ENCODE results near the gene ZBTB37. TPM values are rescaled to one million over a fixed set of nuclear protein-coding genes. Genes with fewer than 3 reads are reported as not detected.

ZBTB37 gene
- total RNA-seq, result 10 to 100 TPM in 1 of 2 experiments, 1 to 10 TPM in 1; 9.5 to 13.3 TPM

- ATAC-seq (peak; percentile 71), DNase-seq (peak; percentile 97)
- CTCF ChIA-PET, result interaction anchor here (1.0 to 1.7 kb wide), 6 partner anchors 44 to 437 kb away, joined by 3 to 7 read pairs (median 4); partner anchors contain the start of gene DARS2
- Mint-ChIP-seq H3K27me3 (no peaks in the 10 kb centered on the region), H3K36me3 (peaks cover 59% of the 10 kb centered on the region), H3K4me1 (peaks cover 68% of the 10 kb centered on the region), H3K27ac (peak within 1 kb of the TSS; percentile 95), H3K4me3 (peak within 1 kb of the TSS; percentile 89), H3K9me3 (ENCODE audit: low read depth) (no peaks in the 10 kb centered on the region)
Measured at GRCh38 chr1:173868266-173869020, at the start of gene ZBTB37. Gene ZBTB37 (plus strand): TSS chr1:173868380. CDS start chr1:173870226, 1,846 bp downstream.

- CTCF ChIA-PET, result interaction anchor here (0.6 to 1.9 kb wide), 2 partner anchors 10 to 27 kb away, joined by 3 to 4 read pairs; no protein-coding TSS in a partner anchor
- H3K27ac Mint-ChIP-seq, result no peak overlapping the region
- H3K4me1 Mint-ChIP-seq, result peaks cover 56% of the 10 kb centered on the region
- ATAC-seq (no peak), DNase-seq (no peak)
- no peak overlapping the region for H3K4me3 Mint-ChIP-seq
- no peaks in the 10 kb centered on the region for H3K9me3 Mint-ChIP-seq (ENCODE audit: low read depth)
- no peaks in the 10 kb centered on the region for H3K27me3 Mint-ChIP-seq
- peaks cover 76% of the 10 kb centered on the region for H3K36me3 Mint-ChIP-seq
Measured at GRCh38 chr1:173818459-173818858, 49.7 kb upstream of the ZBTB37 start.

GRCh38 chr1:173821680-173822079 lies 46.5 kb upstream of the ZBTB37 start:
- no peak for ATAC-seq
- no peak for DNase-seq
- CTCF ChIA-PET, result interaction anchor here (1.6 kb wide), 1 partner anchor 28 kb away, joined by 5 read pairs; no protein-coding TSS in a partner anchor
- Mint-ChIP-seq H3K27me3 (no peaks in the 10 kb centered on the region), H3K4me1 (peaks cover 50% of the 10 kb centered on the region), H3K36me3 (peaks cover 51% of the 10 kb centered on the region), H3K27ac (no peak overlapping the region), H3K4me3 (no peak overlapping the region), H3K9me3 (ENCODE audit: low read depth) (no peaks in the 10 kb centered on the region)

GRCh38 chr1:173823781-173824314 lies 44.3 kb upstream of the ZBTB37 start:
- CTCF ChIA-PET, result interaction anchor here (0.7 to 3.4 kb wide), 15 partner anchors 28 to 439 kb away, joined by 3 to 35 read pairs (median 3); partner anchors contain the start of genes GAS5, KLHL20 and PRDX6
- no peaks in the 10 kb centered on the region for H3K9me3 Mint-ChIP-seq (ENCODE audit: low read depth)
- H3K27ac Mint-ChIP-seq, result peak overlapping the region; percentile 98
- H3K4me3 Mint-ChIP-seq, result peak overlapping the region; percentile 98
- peaks cover 41% of the 10 kb centered on the region for H3K36me3 Mint-ChIP-seq
- H3K4me1 Mint-ChIP-seq, result peaks cover 60% of the 10 kb centered on the region
- H3K27me3 Mint-ChIP-seq, result no peaks in the 10 kb centered on the region
- ATAC-seq (peak; percentile 65), DNase-seq (peak; percentile 41)

GRCh38 chr1:173824315-173825081 lies 43.7 kb upstream of the ZBTB37 start, which contains the start of the genes CENPL and DARS2:
Gene CENPL (minus strand): TSS chr1:173824883. CDS start chr1:173811299, 13,584 bp downstream.
Gene DARS2 (plus strand): TSS chr1:173824673. CDS start chr1:173825230, 557 bp downstream.
- peaks cover 42% of the 10 kb centered on the region for H3K36me3 Mint-ChIP-seq

GRCh38 chr1:173827611-173828010 lies 40.6 kb upstream of the ZBTB37 start:
- no peaks in the 10 kb centered on the region for H3K9me3 Mint-ChIP-seq (ENCODE audit: low read depth)
- no peak overlapping the region for H3K4me3 Mint-ChIP-seq
- H3K36me3 Mint-ChIP-seq, result peaks cover 30% of the 10 kb centered on the region
- H3K27ac Mint-ChIP-seq, result no peak overlapping the region
- H3K27me3 Mint-ChIP-seq, result no peaks in the 10 kb centered on the region
- peaks cover 43% of the 10 kb centered on the region for H3K4me1 Mint-ChIP-seq
- CTCF ChIA-PET, result interaction anchor here (1.0 kb wide), 1 partner anchor 10 kb away, joined by 3 read pairs; no protein-coding TSS in a partner anchor
- ATAC-seq (no peak), DNase-seq (no peak)

More at GRCh38 chr1:173824315-173825081, 43.7 kb upstream of the ZBTB37 start, which contains the start of the genes CENPL and DARS2:
- peak; percentile 96 for DNase-seq
- Mint-ChIP-seq H3K9me3 (ENCODE audit: low read depth) (no peaks in the 10 kb centered on the region), H3K4me3 (peak within 1 kb of the TSS; percentile 98), H3K4me1 (peaks cover 63% of the 10 kb centered on the region), H3K27ac (peak within 1 kb of the TSS; percentile 98), H3K27me3 (no peaks in the 10 kb centered on the region)
- ATAC-seq, result peak; percentile 85
- CTCF ChIA-PET, result interaction anchor here (0.7 to 3.4 kb wide), 18 partner anchors 9 to 438 kb away, joined by 3 to 35 read pairs (median 3); partner anchors contain the start of genes GAS5, KLHL20 and PRDX6

GRCh38 chr1:173832748-173833147 lies 35.4 kb upstream of the ZBTB37 start:
- peaks cover 36% of the 10 kb centered on the region for H3K36me3 Mint-ChIP-seq
- peaks cover 12% of the 10 kb centered on the region for H3K4me1 Mint-ChIP-seq
- no peaks in the 10 kb centered on the region for H3K27me3 Mint-ChIP-seq
- CTCF ChIA-PET, result interaction anchor here (1.5 kb wide), 1 partner anchor 8 kb away, joined by 5 read pairs; no protein-coding TSS in a partner anchor
- H3K27ac Mint-ChIP-seq, result no peak overlapping the region
- H3K4me3 Mint-ChIP-seq, result no peak overlapping the region
- no peak for DNase-seq
- no peaks in the 10 kb centered on the region for H3K9me3 Mint-ChIP-seq (ENCODE audit: low read depth)
- ATAC-seq, result no peak

GRCh38 chr1:173852105-173852504 lies 16.1 kb upstream of the ZBTB37 start:
- ATAC-seq, result no peak
- DNase-seq, result no peak
- Mint-ChIP-seq H3K36me3 (peaks cover 33% of the 10 kb centered on the region), H3K4me1 (no peaks in the 10 kb centered on the region), H3K27ac (no peak overlapping the region), H3K4me3 (no peak overlapping the region), H3K9me3 (ENCODE audit: low read depth) (no peaks in the 10 kb centered on the region), H3K27me3 (no peaks in the 10 kb centered on the region)
- CTCF ChIA-PET, result interaction anchor here (1.0 to 1.1 kb wide), 2 partner anchors 15 to 28 kb away, joined by 3 read pairs; partner anchors contain the start of gene DARS2

GRCh38 chr1:173853074-173853473 lies 15.1 kb upstream of the ZBTB37 start:
- no peak overlapping the region for H3K4me3 Mint-ChIP-seq
- CTCF ChIA-PET, result no interaction called here
- no peaks in the 10 kb centered on the region for H3K4me1 Mint-ChIP-seq
- H3K27ac Mint-ChIP-seq, result no peak overlapping the region
- ATAC-seq (no peak), DNase-seq (no peak)
- H3K9me3 Mint-ChIP-seq (ENCODE audit: low read depth), result no peaks in the 10 kb centered on the region
- peaks cover 40% of the 10 kb centered on the region for H3K36me3 Mint-ChIP-seq
- H3K27me3 Mint-ChIP-seq, result no peaks in the 10 kb centered on the region

- no peaks in the 10 kb centered on the region for H3K27me3 Mint-ChIP-seq
- no peak for DNase-seq
- H3K4me1 Mint-ChIP-seq, result no peaks in the 10 kb centered on the region
- CTCF ChIA-PET, result no interaction called here
- H3K27ac Mint-ChIP-seq, result no peak overlapping the region
- peaks cover 38% of the 10 kb centered on the region for H3K36me3 Mint-ChIP-seq
- no peak overlapping the region for H3K4me3 Mint-ChIP-seq
- no peak for ATAC-seq
- no peaks in the 10 kb centered on the region for H3K9me3 Mint-ChIP-seq (ENCODE audit: low read depth)
Measured at GRCh38 chr1:173856014-173856413, 12.2 kb upstream of the ZBTB37 start.

- ATAC-seq, result no peak
- peaks cover under 1% of the 10 kb centered on the region for H3K4me1 Mint-ChIP-seq
- no peak overlapping the region for H3K27ac Mint-ChIP-seq
- CTCF ChIA-PET, result interaction anchor here (0.7 kb wide), 1 partner anchor 427 kb away, joined by 3 read pairs; no protein-coding TSS in a partner anchor
- H3K4me3 Mint-ChIP-seq, result no peak overlapping the region
- no peaks in the 10 kb centered on the region for H3K9me3 Mint-ChIP-seq (ENCODE audit: low read depth)
- no peak for DNase-seq
- no peaks in the 10 kb centered on the region for H3K27me3 Mint-ChIP-seq
- peaks cover 38% of the 10 kb centered on the region for H3K36me3 Mint-ChIP-seq
Measured at GRCh38 chr1:173856903-173857302, 11.3 kb upstream of the ZBTB37 start.

GRCh38 chr1:173857363-173857917 lies 10.7 kb upstream of the ZBTB37 start:
- Mint-ChIP-seq H3K4me3 (no peak overlapping the region), H3K27ac (peak overlapping the region; percentile 29), H3K36me3 (peaks cover 37% of the 10 kb centered on the region), H3K4me1 (peaks cover 3% of the 10 kb centered on the region), H3K9me3 (ENCODE audit: low read depth) (no peaks in the 10 kb centered on the region), H3K27me3 (no peaks in the 10 kb centered on the region)
- ATAC-seq, result no peak
- CTCF ChIA-PET, result no interaction called here
- DNase-seq, result no peak
